Subcutaneous abdominal adipose tissue (tissue), 5 donors: Measurements from ENCODE around the gene CMTM2.

Experiments used
- H3K27ac ChIP-seq: one replicate; pipeline ENCODE4 v1.7.0; 2013; ENCODE audit warnings: low read depth, mild to moderate bottlenecking, inconsistent platforms, low read length, moderate library complexity
- H3K27me3 ChIP-seq, 5 donors: one replicate each; pipeline ENCODE4 v1.7.0; 2013; ENCODE audit warnings: low read length in 5 of 5, inconsistent platforms in 1 of 5; ENCODE audit not compliant: control insufficient read depth in 5 of 5, insufficient read depth in 4 of 5
- H3K36me3 ChIP-seq, 5 donors: one replicate each; pipeline ENCODE4 v1.7.0; 2013; ENCODE audit warnings: low read length in 5 of 5; ENCODE audit not compliant: control insufficient read depth in 5 of 5, insufficient read depth in 5 of 5
- H3K4me1 ChIP-seq, 5 donors: one replicate each; pipeline ENCODE4 v1.7.0; 2013; ENCODE audit warnings: low read length in 5 of 5, mild to moderate bottlenecking in 3 of 5, moderate library complexity in 1 of 5; ENCODE audit not compliant: control insufficient read depth in 5 of 5, insufficient read depth in 5 of 5
- H3K4me3 ChIP-seq, 5 donors: one replicate each; pipeline ENCODE4 v1.7.0; 2013; ENCODE audit warnings: low read length in 5 of 5, low read depth in 1 of 5
- H3K9ac ChIP-seq, 5 donors: one replicate each; pipeline ENCODE4 v1.7.0; 2013; ENCODE audit warnings: low read length in 5 of 5, mild to moderate bottlenecking in 4 of 5, moderate library complexity in 3 of 5
- H3K9me3 ChIP-seq, 5 donors: one replicate each; pipeline ENCODE4 v1.7.0; 2013; ENCODE audit warnings: low read length in 5 of 5; ENCODE audit not compliant: control insufficient read depth in 5 of 5
- donor health status: healthy.
- donor health status: healthy.
- donor health status: healthy.
- donor health status: healthy.
- donor health status: healthy.

Gene CMTM2

GRCh38 chr16:66543541-66543940 is 35.7 kb upstream of the CMTM2 start:
- no peaks in the 10 kb centered on the region for H3K9me3 ChIP-seq
- H3K36me3 ChIP-seq = peaks cover 3 to 47% (median 33%) of the 10 kb centered on the region in 5 donors
- H3K27ac ChIP-seq = no peak overlapping the region
- peak overlapping the region in 2 of 5 donors; percentile 30 to 32 for H3K9ac ChIP-seq
- H3K4me1 ChIP-seq = peaks cover 0 to 45% (median 38%) of the 10 kb centered on the region in 5 donors
- no peak overlapping the region for H3K4me3 ChIP-seq
- no peaks in the 10 kb centered on the region for H3K27me3 ChIP-seq

- Histone ChIP-seq H3K9ac (peak overlapping the region in 2 of 5 donors; percentile 30 to 32), H3K9me3 (no peaks in the 10 kb centered on the region), H3K36me3 (peaks cover 3 to 41% (median 29%) of the 10 kb centered on the region in 5 donors), H3K27ac (no peak overlapping the region), H3K27me3 (no peaks in the 10 kb centered on the region), H3K4me1 (peaks cover 0 to 51% (median 45%) of the 10 kb centered on the region in 5 donors), H3K4me3 (no peak overlapping the region)
Measured at GRCh38 chr16:66544016-66544757, 35.1 kb upstream of the CMTM2 start.

GRCh38 chr16:66547101-66547989 is 31.9 kb upstream of the CMTM2 start:
- Histone ChIP-seq H3K27me3 (no peaks in the 10 kb centered on the region), H3K4me3 (no peak overlapping the region), H3K9ac (no peak overlapping the region), H3K9me3 (no peaks in the 10 kb centered on the region), H3K36me3 (peaks cover 0 to 31% (median 15%) of the 10 kb centered on the region in 5 donors), H3K4me1 (peaks cover 3 to 64% (median 56%) of the 10 kb centered on the region in 5 donors), H3K27ac (peak overlapping the region; percentile 11)

- H3K9me3 ChIP-seq = no peaks in the 10 kb centered on the region
- H3K4me3 ChIP-seq = peak overlapping the region in 2 of 5 donors; percentile 48 to 83
- peak overlapping the region in 2 of 5 donors; percentile 15 to 91 for H3K9ac ChIP-seq
- H3K36me3 ChIP-seq = peaks cover 0 to 30% (median 14%) of the 10 kb centered on the region in 5 donors
- peak overlapping the region; percentile 88 for H3K27ac ChIP-seq
- H3K4me1 ChIP-seq = peaks cover 3 to 66% (median 59%) of the 10 kb centered on the region in 5 donors
- H3K27me3 ChIP-seq = no peaks in the 10 kb centered on the region
Measured at GRCh38 chr16:66548068-66548467, 31.2 kb upstream of the CMTM2 start.

GRCh38 chr16:66548868-66549267 is 30.4 kb upstream of the CMTM2 start:
- Histone ChIP-seq H3K27me3 (no peaks in the 10 kb centered on the region), H3K36me3 (peaks cover 0 to 23% (median 12%) of the 10 kb centered on the region in 5 donors), H3K4me3 (peak overlapping the region; percentile 49 to 90 (median 84)), H3K9ac (peak overlapping the region in 4 of 5 donors; percentile 71 to 91 (median 85)), H3K27ac (peak overlapping the region; percentile 88), H3K4me1 (peaks cover 3 to 66% (median 61%) of the 10 kb centered on the region in 5 donors), H3K9me3 (no peaks in the 10 kb centered on the region)

GRCh38 chr16:66549284-66550131 is 29.8 kb upstream of the CMTM2 start, which contains the start of gene TK2:
TSS of gene TK2 (minus strand) at chr16:66550122. CDS start at chr16:66550061, 61 bp downstream.
- H3K4me1 ChIP-seq = peaks cover 3 to 71% (median 67%) of the 10 kb centered on the region in 5 donors
- no peaks in the 10 kb centered on the region for H3K9me3 ChIP-seq
- H3K36me3 ChIP-seq = peaks cover 0 to 20% (median 10%) of the 10 kb centered on the region in 5 donors
- peak within 1 kb of the TSS; percentile 81 to 90 (median 84) for H3K4me3 ChIP-seq
- peak within 1 kb of the TSS; percentile 88 for H3K27ac ChIP-seq
- H3K9ac ChIP-seq = peak within 1 kb of the TSS; percentile 71 to 91 (median 89)
- H3K27me3 ChIP-seq = no peaks in the 10 kb centered on the region

GRCh38 chr16:66551348-66551759 is 27.9 kb upstream of the CMTM2 start:
- peak overlapping the region in 2 of 5 donors; percentile 1 to 85 for H3K4me3 ChIP-seq
- no peaks in the 10 kb centered on the region for H3K27me3 ChIP-seq
- H3K9ac ChIP-seq = peak overlapping the region in 2 of 5 donors; percentile 1 to 7
- H3K27ac ChIP-seq = peak overlapping the region; percentile 79
- no peaks in the 10 kb centered on the region for H3K9me3 ChIP-seq
- H3K4me1 ChIP-seq = peaks cover 3 to 76% (median 69%) of the 10 kb centered on the region in 5 donors
- peaks cover 0 to 13% (median 9%) of the 10 kb centered on the region in 5 donors for H3K36me3 ChIP-seq

- Histone ChIP-seq H3K4me3 (peak overlapping the region; percentile 68 to 91 (median 85)), H3K27ac (peak overlapping the region; percentile 79), H3K9ac (peak overlapping the region; percentile 22 to 86 (median 84)), H3K9me3 (no peaks in the 10 kb centered on the region), H3K36me3 (peaks cover 0 to 10% (median 8%) of the 10 kb centered on the region in 5 donors), H3K4me1 (peaks cover 3 to 81% (median 72%) of the 10 kb centered on the region in 5 donors), H3K27me3 (no peaks in the 10 kb centered on the region)
Measured at GRCh38 chr16:66551788-66552285, 27.4 kb upstream of the CMTM2 start.
